Fibroblast of the aortic adventitia (primary cell): Measurements from ENCODE around the gene KRT79. TPM values are rescaled to one million over a fixed set of nuclear protein-coding genes. Genes with fewer than 3 reads are reported as not detected.

Source experiments
- DNase-seq: peaks from one replicate; pipeline ENCODE4 v3.0.0-alpha.2; 2010; ENCODE audit warnings: low read depth
- H3K4me3 ChIP-seq: 2 replicates; pipeline ENCODE4 v1.5.1; 2011; ENCODE audit warnings: low read depth, mild to moderate bottlenecking, control low read depth, low read length, moderate library complexity
- CTCF ChIP-seq: IDR thresholded peaks from 2 replicates; pipeline ENCODE4 v1.5.1; 2011; ENCODE audit warnings: mild to moderate bottlenecking, low read length, control low read depth, inconsistent platforms; ENCODE audit not compliant: insufficient read depth
- total RNA-seq: library from RNA; depleted of rRNA; stranded (reverse); fragments of >200 nt; gene quantifications from 2 replicates; pipeline ENCODE4 v1.2.3, GENCODE V29; 2012; ENCODE audit warnings: low replicate concordance

Gene KRT79
- total RNA-seq, 1 donor, result not detected

GRCh38 chr12:52874573-52875435, 40.7 kb upstream of the KRT79 start:
- H3K4me3 ChIP-seq, result peak overlapping the region; percentile 37
- no peak for DNase-seq
- TF ChIP-seq CTCF, result no peak

- peak overlapping the region; percentile 37 for H3K4me3 ChIP-seq
Observed at GRCh38 chr12:52873832-52874572, 39.9 kb upstream of the KRT79 start.

GRCh38 chr12:52873513-52873831, 39.4 kb upstream of the KRT79 start:
- TF ChIP-seq CTCF, result no peak
- H3K4me3 ChIP-seq, result no peak overlapping the region
- DNase-seq, result no peak

More at GRCh38 chr12:52873832-52874572, 39.9 kb upstream of the KRT79 start:
- no peak for TF ChIP-seq CTCF
- DNase-seq, result peak; percentile 91

- no peak for DNase-seq
- H3K4me3 ChIP-seq, result no peak overlapping the region
- TF ChIP-seq CTCF, result no peak
Observed at GRCh38 chr12:52872644-52873389, 38.7 kb upstream of the KRT79 start.

GRCh38 chr12:52871291-52872039, 37.4 kb upstream of the KRT79 start:
- no peak overlapping the region for H3K4me3 ChIP-seq
- TF ChIP-seq CTCF, result no peak
- peak; percentile 81 for DNase-seq
